SU-DHL-6 (cell line): Measurements from ENCODE around the gene HDGFL2.

ENCODE experiments used
- CTCF ChIP-seq: fragments of 200-600 bp; sonication (generic); IDR thresholded peaks from one replicate; pipeline ENCODE4 v1.5.1; 2017; ENCODE audit warnings: antibody characterized with exemption, mild to moderate bottlenecking, low read length, moderate library complexity; ENCODE audit not compliant: insufficient read depth, poor library complexity, severe bottlenecking
- EZH2phosphoT487 ChIP-seq: fragments of 200-600 bp; sonication (generic), shearing (Covaris generic); conservative IDR thresholded peaks from 2 replicates; pipeline ENCODE4 v1.6.1; 2018; ENCODE audit warnings: mild to moderate bottlenecking, antibody characterized with exemption, low read length, moderate library complexity, mixed read lengths

DNA sequence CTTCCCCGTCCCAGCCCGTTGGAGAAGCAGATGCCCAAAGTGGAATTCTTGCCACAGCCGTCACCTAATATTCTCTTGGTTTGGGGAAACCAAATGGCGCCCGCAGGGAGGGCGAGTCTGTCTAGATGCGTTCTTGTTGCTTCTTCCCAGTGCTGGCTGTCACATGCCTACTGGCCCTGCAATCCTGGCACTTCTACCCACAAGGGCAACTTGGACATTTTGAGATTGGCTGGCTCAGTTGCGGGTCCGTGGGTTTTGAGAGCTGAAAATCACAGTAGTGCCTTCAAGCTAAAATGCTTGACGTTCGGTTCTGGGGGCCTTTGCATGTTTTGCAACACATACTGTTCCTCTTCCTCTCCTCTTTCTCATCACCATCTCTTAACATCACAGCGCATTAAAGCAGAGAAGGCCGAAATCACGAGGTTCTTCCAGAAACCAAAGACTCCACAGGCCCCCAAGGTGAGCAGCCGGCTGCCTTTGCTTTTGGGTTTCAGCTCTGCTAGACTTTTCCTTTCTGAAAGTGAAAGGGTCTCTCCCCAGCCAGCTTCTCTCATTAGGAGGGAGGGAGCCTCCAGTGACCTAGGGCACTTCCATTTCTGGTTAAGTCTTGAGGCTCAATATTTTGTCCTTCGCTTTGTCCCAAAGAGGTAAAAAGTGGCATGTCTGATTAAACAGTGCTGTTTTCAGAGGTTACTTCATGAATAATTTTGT lies 48.5 kb upstream of the HDGFL2 start:
- TF ChIP-seq CTCF (no peak), EZH2phosphoT487 (no peak)
